Mesenchymal stem cell (in vitro differentiated cells and primary cell): ENCODE measurements around the gene MPHOSPH10.

ENCODE experiments used
- DNase-seq: peaks from one replicate; pipeline ENCODE4 v3.0.0-alpha.2; 2013
- H2AFZ ChIP-seq: one replicate; pipeline ENCODE4 v1.6.1; 2013; ENCODE audit warnings: low read depth, mild to moderate bottlenecking, control low read depth, inconsistent platforms, low read length, moderate library complexity
- H2AK5ac ChIP-seq: 2 replicates; pipeline ENCODE4 v1.6.1; 2013; ENCODE audit warnings: low read length, moderate library complexity, mild to moderate bottlenecking, inconsistent platforms; ENCODE audit not compliant: severe bottlenecking
- H2BK120ac ChIP-seq: one replicate; pipeline ENCODE4 v1.6.1; 2013; ENCODE audit warnings: low read depth, mild to moderate bottlenecking, inconsistent platforms, low read length, moderate library complexity
- H2BK12ac ChIP-seq, 2 experiments: one replicate each; pipeline ENCODE4 v1.6.1; 2013; ENCODE audit warnings: inconsistent platforms in 2 of 2, low read length in 2 of 2, mild to moderate bottlenecking in 2 of 2, moderate library complexity in 2 of 2, control low read depth in 1 of 2
- H2BK15ac ChIP-seq: one replicate; pipeline ENCODE4 v1.6.1; 2013; ENCODE audit warnings: mild to moderate bottlenecking, low read depth, inconsistent platforms; ENCODE audit not compliant: poor library complexity, severe bottlenecking
- H2BK5ac ChIP-seq: 2 replicates; pipeline ENCODE4 v1.6.1; 2013; ENCODE audit warnings: low read depth, mild to moderate bottlenecking, low read length, control low read depth, inconsistent platforms; ENCODE audit not compliant: poor library complexity, severe bottlenecking
- H3K14ac ChIP-seq, 2 experiments: one replicate each; pipeline ENCODE4 v1.6.1; 2013; ENCODE audit warnings: inconsistent platforms in 2 of 2, low read length in 2 of 2, control low read depth in 1 of 2, mild to moderate bottlenecking in 1 of 2, moderate library complexity in 1 of 2
- H3K18ac ChIP-seq, 2 experiments: one replicate each; pipeline ENCODE4 v1.6.1; 2013; ENCODE audit warnings: inconsistent platforms in 2 of 2, low read length in 2 of 2, control low read depth in 1 of 2, low read depth in 1 of 2, mild to moderate bottlenecking in 1 of 2
- H3K23ac ChIP-seq, 2 experiments: one replicate each; pipeline ENCODE4 v1.6.1; 2013; ENCODE audit warnings: inconsistent platforms in 2 of 2, low read length in 2 of 2, mild to moderate bottlenecking in 2 of 2, moderate library complexity in 2 of 2, control low read depth in 1 of 2
- H3K27ac ChIP-seq: 2 replicates; pipeline ENCODE4 v1.5.1; 2013; ENCODE audit warnings: mild to moderate bottlenecking, moderate library complexity, low read length, control low read depth, inconsistent platforms; ENCODE audit not compliant: poor library complexity, severe bottlenecking
- H3K27me3 ChIP-seq, 2 experiments: 2 replicates each; pipeline versions ENCODE4 v1.6.1 to v1.7.0; 2013; ENCODE audit warnings: low read length in 2 of 2, mild to moderate bottlenecking in 2 of 2, moderate library complexity in 2 of 2, control low read depth in 1 of 2, inconsistent platforms in 1 of 2; ENCODE audit not compliant: control insufficient read depth in 1 of 2, insufficient read depth in 1 of 2
- H3K36me3 ChIP-seq, 2 experiments: 2 replicates each; pipeline versions ENCODE4 v1.6.1 to v1.7.0; 2013; ENCODE audit warnings: low read length in 2 of 2, control low read depth in 1 of 2, inconsistent platforms in 1 of 2, low read depth in 1 of 2, mild to moderate bottlenecking in 1 of 2; ENCODE audit not compliant: insufficient read depth in 2 of 2, control insufficient read depth in 1 of 2
- H3K4ac ChIP-seq, 2 experiments: one replicate each; pipeline ENCODE4 v1.6.1; 2013; ENCODE audit warnings: inconsistent platforms in 2 of 2, low read length in 2 of 2, mild to moderate bottlenecking in 2 of 2, moderate library complexity in 2 of 2, control low read depth in 1 of 2, low read depth in 1 of 2
- H3K4me1 ChIP-seq: 2 replicates; pipeline ENCODE4 v1.6.1; 2013; ENCODE audit warnings: low read depth, low read length, control low read depth; ENCODE audit not compliant: control insufficient read depth, insufficient read depth
- H3K4me2 ChIP-seq: 2 replicates; pipeline ENCODE4 v1.6.1; 2013; ENCODE audit warnings: low read length, mild to moderate bottlenecking, inconsistent platforms; ENCODE audit not compliant: poor library complexity, severe bottlenecking
- H3K4me3 ChIP-seq, 2 experiments: 2 replicates each; pipeline versions ENCODE4 v1.5.1 to v1.7.0; 2013; ENCODE audit warnings: low read length in 2 of 2, mild to moderate bottlenecking in 2 of 2, control low read depth in 1 of 2, low read depth in 1 of 2; ENCODE audit not compliant: insufficient read depth in 1 of 2
- H3K79me1 ChIP-seq: replicated peaks from 2 replicates; pipeline ENCODE4 v1.6.1; 2013; ENCODE audit warnings: mild to moderate bottlenecking, control low read depth, low read length, inconsistent platforms; ENCODE audit not compliant: poor library complexity, severe bottlenecking
- H3K9ac ChIP-seq: 2 replicates; pipeline ENCODE4 v1.7.0; 2013; ENCODE audit warnings: mild to moderate bottlenecking, low read length, moderate library complexity
- H3K9me3 ChIP-seq: 2 replicates; pipeline ENCODE4 v1.7.0; 2013; ENCODE audit warnings: mild to moderate bottlenecking, low read length; ENCODE audit not compliant: control insufficient read depth
- H4K8ac ChIP-seq: one replicate; pipeline ENCODE4 v1.6.1; 2013; ENCODE audit warnings: inconsistent platforms, mild to moderate bottlenecking, low read length, moderate library complexity
- H4K91ac ChIP-seq: one replicate; pipeline ENCODE4 v1.6.1; 2013; ENCODE audit warnings: mild to moderate bottlenecking, low read length, inconsistent platforms
- WGBS: methylation state at CpG from one replicate; pipeline ENCODE4 v1.1.7; 2013; ENCODE audit warnings: mixed read lengths; 5-methylcytosine and 5-hydroxymethylcytosine counted together

The MPHOSPH10 gene

DNA sequence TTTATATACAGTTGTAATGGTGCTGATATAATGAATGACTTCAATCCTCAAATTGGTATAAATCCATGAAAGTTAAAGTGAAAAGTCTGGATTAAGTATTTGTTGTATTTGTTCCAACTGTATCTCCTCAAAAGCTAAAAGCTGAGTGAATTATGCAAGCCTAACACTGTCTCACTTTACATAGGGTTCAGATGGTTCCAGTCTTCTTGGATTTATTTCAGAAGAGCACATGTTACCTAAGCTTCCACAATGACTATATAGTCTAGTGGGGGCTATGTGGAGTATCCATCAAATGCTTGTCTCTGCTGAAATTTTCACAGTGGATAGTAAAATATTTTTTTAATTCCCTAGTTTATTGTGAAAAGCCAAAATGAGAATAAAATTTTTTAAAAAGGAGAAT lies 13.4 kb upstream of the MPHOSPH10 start:
- Histone ChIP-seq H3K27me3 (no peaks in the 10 kb centered on the region), H3K4me1 (no peaks in the 10 kb centered on the region), H2BK5ac (no peak overlapping the region), H2BK15ac (no peak overlapping the region), H3K79me1 (peaks cover 23% of the 10 kb centered on the region), H3K9ac (no peak overlapping the region), H3K18ac (no peak overlapping the region), H3K9me3 (no peaks in the 10 kb centered on the region), H3K4ac (no peak overlapping the region), H3K14ac (no peak overlapping the region), H3K27ac (no peak overlapping the region), H3K4me3 (no peak overlapping the region), H4K91ac (no peak overlapping the region), H2BK12ac (no peak overlapping the region), H3K4me2 (no peak overlapping the region), H3K36me3 (peaks cover 28 to 81% of the 10 kb centered on the region in 2 experiments), H2AFZ (no peak overlapping the region), H2AK5ac (no peak overlapping the region), H3K23ac (no peak overlapping the region), H2BK120ac (no peak overlapping the region), H4K8ac (no peak overlapping the region)
- DNase-seq = no peak

DNA sequence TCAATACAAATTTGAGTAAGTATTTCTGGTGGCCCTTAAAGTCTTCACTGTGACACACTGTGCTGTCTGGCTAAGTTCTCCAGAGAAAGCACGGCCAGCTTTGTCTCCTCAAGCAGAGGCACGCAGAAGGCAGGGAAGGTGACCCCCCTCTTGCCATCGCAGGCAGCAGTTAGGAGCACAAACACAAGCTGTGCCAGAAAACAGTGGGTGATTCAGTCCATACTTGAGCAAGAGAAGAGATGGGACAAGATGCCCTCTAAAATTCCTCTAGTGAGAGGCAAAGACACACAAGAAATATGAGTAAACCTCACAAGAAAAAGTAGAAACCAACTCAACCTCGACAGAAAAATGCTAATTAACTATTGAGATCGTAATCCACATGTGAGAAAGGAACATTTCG lies 10.2 kb upstream of the MPHOSPH10 start:
- no peak for DNase-seq
- Histone ChIP-seq H3K23ac (no peak overlapping the region), H2AK5ac (no peak overlapping the region), H3K18ac (no peak overlapping the region), H4K8ac (no peak overlapping the region), H3K4me3 (no peak overlapping the region), H3K14ac (no peak overlapping the region), H4K91ac (no peak overlapping the region), H3K4me2 (no peak overlapping the region), H3K36me3 (peaks cover 31 to 71% of the 10 kb centered on the region in 2 experiments), H3K27me3 (no peaks in the 10 kb centered on the region), H3K27ac (no peak overlapping the region), H2BK12ac (no peak overlapping the region), H3K9me3 (no peaks in the 10 kb centered on the region), H2AFZ (no peak overlapping the region), H3K4me1 (no peaks in the 10 kb centered on the region), H3K79me1 (peaks cover 30% of the 10 kb centered on the region), H2BK120ac (no peak overlapping the region), H3K9ac (no peak overlapping the region), H3K4ac (no peak overlapping the region), H2BK5ac (no peak overlapping the region), H2BK15ac (no peak overlapping the region)
- 94% methylated on average over 6 of the region's 6 CpGs for WGBS

DNA sequence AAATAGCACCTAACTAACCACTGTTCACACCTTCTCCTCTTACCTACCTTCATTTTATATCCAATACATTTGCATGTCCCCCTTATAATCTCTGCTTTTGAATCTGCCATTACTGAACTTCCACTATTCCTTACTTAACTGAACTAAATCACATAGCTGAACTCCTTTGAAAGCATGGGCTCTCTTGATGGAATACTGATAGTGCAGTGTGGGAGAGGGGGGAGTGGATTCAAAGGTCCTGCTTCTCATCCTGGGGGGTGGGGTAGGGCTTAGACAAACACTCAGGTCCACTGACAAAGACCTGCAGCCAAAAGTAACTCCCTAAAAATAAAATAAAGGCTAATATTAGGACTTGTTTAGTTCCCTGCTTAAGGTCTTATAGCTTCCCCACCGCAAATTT lies 9.0 kb upstream of the MPHOSPH10 start:
- H2BK15ac ChIP-seq = no peak overlapping the region
- H4K8ac ChIP-seq = no peak overlapping the region
- no peak overlapping the region for H2BK5ac ChIP-seq
- H3K23ac ChIP-seq = no peak overlapping the region
- no peak overlapping the region for H2BK120ac ChIP-seq
- no peak overlapping the region for H3K4me2 ChIP-seq
- no peak overlapping the region for H3K27ac ChIP-seq
- peaks cover 32 to 69% of the 10 kb centered on the region in 2 experiments for H3K36me3 ChIP-seq
- H3K9ac ChIP-seq = no peak overlapping the region
- no peaks in the 10 kb centered on the region for H3K27me3 ChIP-seq
- H3K18ac ChIP-seq = no peak overlapping the region
- no peak overlapping the region for H2BK12ac ChIP-seq
- no peak overlapping the region for H2AFZ ChIP-seq
- DNase-seq = no peak
- H3K79me1 ChIP-seq = peaks cover 30% of the 10 kb centered on the region
- H3K4me3 ChIP-seq = no peak overlapping the region
- no peaks in the 10 kb centered on the region for H3K9me3 ChIP-seq
- H3K14ac ChIP-seq = no peak overlapping the region
- H3K4me1 ChIP-seq = no peaks in the 10 kb centered on the region
- no peak overlapping the region for H4K91ac ChIP-seq
- H2AK5ac ChIP-seq = no peak overlapping the region
- WGBS = 100% methylated on average over 1 of the region's 1 CpG
- H3K4ac ChIP-seq = no peak overlapping the region

DNA sequence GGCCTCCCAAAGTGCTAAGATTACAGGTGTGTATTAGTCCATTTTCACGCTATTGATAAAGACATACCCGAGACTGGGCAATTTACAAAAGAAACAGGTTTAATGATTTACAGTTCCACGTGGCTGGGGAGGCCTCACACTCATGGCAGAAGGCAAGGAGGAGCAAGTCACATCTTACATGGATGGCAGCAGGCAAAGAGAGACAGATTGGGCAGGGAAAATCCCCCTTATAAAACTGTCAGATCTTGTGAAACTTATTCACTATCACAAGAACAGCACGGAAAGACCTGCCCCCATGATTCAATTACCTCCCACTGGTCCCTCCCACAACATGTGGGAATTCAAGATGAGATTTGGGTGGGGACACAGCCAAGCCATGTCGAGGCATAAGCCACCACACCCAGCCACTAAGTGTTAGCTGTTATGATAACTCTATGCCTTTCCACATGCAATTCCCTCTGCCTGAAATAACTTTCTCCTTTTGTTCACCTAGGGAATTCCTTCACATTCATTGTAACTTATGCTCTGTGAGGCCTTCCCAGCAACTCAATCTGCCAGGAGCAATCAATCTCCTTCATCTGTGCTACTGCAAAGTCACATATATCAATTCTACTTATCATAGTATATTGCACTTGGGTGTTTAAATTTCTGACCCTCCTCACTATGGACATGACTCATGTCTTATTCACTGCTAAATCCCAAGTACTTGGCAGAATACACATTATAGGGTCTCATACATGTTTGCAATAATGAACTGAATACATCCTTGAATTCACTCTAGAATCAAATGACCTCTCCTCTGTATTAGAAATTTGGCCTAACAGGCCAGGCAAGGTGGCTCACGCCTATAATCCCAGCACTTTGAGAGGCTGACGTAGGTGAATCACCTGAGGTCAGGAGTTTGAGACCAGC lies 7.8 kb upstream of the MPHOSPH10 start:
- Histone ChIP-seq H3K23ac (no peak overlapping the region), H2BK15ac (no peak overlapping the region), H3K9ac (no peak overlapping the region), H3K4ac (no peak overlapping the region), H2BK120ac (no peak overlapping the region), H2BK12ac (no peak overlapping the region), H2AFZ (no peak overlapping the region), H3K9me3 (no peaks in the 10 kb centered on the region), H3K27me3 (no peaks in the 10 kb centered on the region), H3K4me2 (no peak overlapping the region), H3K14ac (no peak overlapping the region), H2BK5ac (no peak overlapping the region), H3K36me3 (peaks cover 29 to 59% of the 10 kb centered on the region in 2 experiments), H3K4me1 (no peaks in the 10 kb centered on the region), H3K18ac (no peak overlapping the region), H3K79me1 (peaks cover 30% of the 10 kb centered on the region), H4K8ac (no peak overlapping the region), H4K91ac (no peak overlapping the region), H3K27ac (no peak overlapping the region), H3K4me3 (no peak overlapping the region), H2AK5ac (no peak overlapping the region)
- no peak for DNase-seq
- 97% methylated on average over 7 of the region's 7 CpGs for WGBS
